ENCODE measurements around the gene HEMK1. TPM values are rescaled to one million over a fixed set of nuclear protein-coding genes. Genes with fewer than 3 reads are reported as not detected.

HEMK1 gene
- total and polyA plus RNA-seq, 4 donors = 3.7 to 9.5 (median 8.9) TPM

DNA sequence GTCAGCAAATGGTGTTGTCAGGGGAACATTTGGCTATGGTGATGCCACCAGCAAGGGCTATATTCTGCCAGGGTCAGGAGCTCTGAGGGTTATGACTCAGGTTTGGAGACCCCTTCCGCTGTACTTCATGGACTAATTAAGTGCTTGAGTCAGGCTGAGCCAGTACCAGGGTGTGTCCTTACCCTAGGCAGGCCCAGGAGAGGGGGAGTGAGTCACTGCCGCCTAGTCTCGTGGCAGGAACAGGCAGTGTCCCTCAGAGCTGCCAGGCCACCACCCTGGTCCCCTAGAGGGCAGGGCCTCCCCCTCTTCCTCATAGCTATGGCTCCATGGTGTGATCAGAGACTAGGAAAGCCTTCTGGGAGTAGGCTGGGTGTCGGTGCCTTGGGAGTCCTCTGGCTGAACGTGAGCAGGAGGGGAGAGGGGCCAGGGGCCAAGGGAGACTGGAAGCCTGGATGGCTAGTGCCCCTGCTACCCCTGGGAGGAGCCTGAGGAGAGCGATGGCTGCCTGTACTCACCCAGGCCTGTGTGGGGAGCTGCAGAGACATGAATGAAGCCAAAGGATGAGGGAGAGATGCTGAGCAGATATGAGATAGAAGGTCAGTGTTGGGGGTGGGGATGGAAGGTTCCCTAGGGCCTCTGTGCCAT lies 58.2 kb downstream of the HEMK1 start (continued):
- no peak for TF ChIP-seq HNF4G (IDR thresholded peaks at IDR 0.05)
- no peak for TF ChIP-seq ZBTB33 (IDR thresholded peaks at IDR 0.05)
- TF ChIP-seq, protein P1, sequence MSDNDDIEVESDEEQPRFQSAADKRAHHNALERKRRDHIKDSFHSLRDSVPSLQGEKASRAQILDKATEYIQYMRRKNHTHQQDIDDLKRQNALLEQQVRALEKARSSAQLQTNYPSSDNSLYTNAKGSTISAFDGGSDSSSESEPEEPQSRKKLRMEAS (IDR thresholded peaks at IDR 0.05) = no peak

DNA sequence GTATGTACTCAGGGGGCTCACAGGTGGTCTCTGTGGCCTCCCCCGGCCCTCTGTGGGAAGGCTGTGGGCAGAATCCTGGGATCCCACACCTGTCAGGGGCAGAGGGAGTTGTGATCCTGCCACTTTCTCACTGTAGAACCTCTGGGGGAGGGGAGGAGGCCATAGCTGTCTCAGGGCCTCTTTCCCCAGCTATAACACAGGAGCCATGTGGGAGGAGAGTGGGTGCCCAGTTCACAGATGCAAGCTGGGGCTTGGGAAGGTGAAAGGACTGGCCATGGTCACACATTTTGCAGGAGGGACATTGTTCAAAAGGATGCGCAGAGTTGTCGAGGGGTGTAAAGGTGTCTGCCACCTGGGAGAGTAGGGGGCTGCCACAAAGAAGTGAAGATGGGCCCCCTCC lies 59.3 kb downstream of the HEMK1 start:
- no peaks in the 10 kb centered on the region for H3K27me3 ChIP-seq (ENCODE audit: control insufficient read depth in 4 of 4, insufficient read depth in 4 of 4, low read length in 3 of 4)
- H3K27ac ChIP-seq (ENCODE audit: low read depth in 1 of 2, low read length in 2 of 2) = no peak overlapping the region
- no peak overlapping the region for H3K9ac ChIP-seq (ENCODE audit: low read depth in 1 of 2, low read length in 2 of 2)
- H3K4me3 ChIP-seq (ENCODE audit: low read depth in 1 of 3, low read length in 3 of 3) = no peak overlapping the region
- peaks cover 0 to 4% (median 0%) of the 10 kb centered on the region in 4 donors for H3K4me1 ChIP-seq (ENCODE audit: control insufficient read depth in 4 of 4, insufficient read depth in 4 of 4, low read length in 3 of 4)
- WGBS = 95% methylated on average over 3 of the region's 3 CpGs
- peaks cover 0 to 3% (median 1%) of the 10 kb centered on the region in 4 donors for H3K36me3 ChIP-seq (ENCODE audit: control insufficient read depth in 4 of 4, insufficient read depth in 3 of 4, low read depth in 1 of 4, low read length in 3 of 4)
- TF ChIP-seq TAF1 (conservative IDR thresholded peaks at IDR 0.05) (no peak), RXRA (IDR thresholded peaks at IDR 0.05) (no peak), FOXA2 (IDR thresholded peaks at IDR 0.05) (no peak), FOXA1 (IDR thresholded peaks at IDR 0.05) (no peak), RAD21 (IDR thresholded peaks at IDR 0.05) (no peak), REST (IDR thresholded peaks at IDR 0.05) (no peak), ZBTB33 (IDR thresholded peaks at IDR 0.05) (no peak)
- DNase-seq (ENCODE audit: low spot score) = no peak
- H3K9me3 ChIP-seq (ENCODE audit: control insufficient read depth in 4 of 4, low read length in 3 of 4) = no peaks in the 10 kb centered on the region

DNA sequence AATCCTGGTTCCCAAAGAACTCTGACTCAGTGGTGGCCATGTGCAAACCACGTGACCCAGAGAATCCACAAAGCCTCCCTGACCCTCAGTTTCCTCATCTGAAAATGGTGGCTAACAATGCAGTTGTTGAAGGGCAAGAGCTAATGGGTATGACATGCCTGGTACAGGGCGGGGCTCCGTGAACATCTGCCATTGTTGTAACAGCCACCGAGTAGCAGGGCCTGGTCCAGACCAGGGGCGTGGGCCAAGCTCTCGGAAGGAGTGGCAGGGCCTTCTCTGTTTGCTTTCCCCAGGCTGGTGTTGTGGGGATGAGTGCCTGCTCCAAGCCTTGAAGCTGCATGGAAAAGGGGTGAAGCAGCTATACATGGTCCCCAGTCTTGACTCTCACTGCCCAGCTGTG lies 61.1 kb downstream of the HEMK1 start:
- no peak overlapping the region for H3K9ac ChIP-seq (ENCODE audit: low read depth in 1 of 2, low read length in 2 of 2)
- no peaks in the 10 kb centered on the region for H3K9me3 ChIP-seq (ENCODE audit: control insufficient read depth in 4 of 4, low read length in 3 of 4)
- WGBS = 87% methylated on average over 6 of the region's 6 CpGs
- DNase-seq (ENCODE audit: low spot score) = no peak
- H3K27me3 ChIP-seq (ENCODE audit: control insufficient read depth in 4 of 4, insufficient read depth in 4 of 4, low read length in 3 of 4) = no peaks in the 10 kb centered on the region
- H3K4me1 ChIP-seq (ENCODE audit: control insufficient read depth in 4 of 4, insufficient read depth in 4 of 4, low read length in 3 of 4) = no peaks in the 10 kb centered on the region
- peaks cover 0 to 3% (median 0%) of the 10 kb centered on the region in 4 donors for H3K36me3 ChIP-seq (ENCODE audit: control insufficient read depth in 4 of 4, insufficient read depth in 3 of 4, low read depth in 1 of 4, low read length in 3 of 4)
- TF ChIP-seq REST (IDR thresholded peaks at IDR 0.05) (no peak), HNF4G (IDR thresholded peaks at IDR 0.05) (no peak), GABPA (IDR thresholded peaks at IDR 0.05 in 1 of 2, conservative IDR thresholded peaks at IDR 0.05 in 1 of 2) (no peak), FOXA1 (IDR thresholded peaks at IDR 0.05) (no peak), HNF4A (conservative IDR thresholded peaks at IDR 0.05) (no peak), NR2F2 (IDR thresholded peaks at IDR 0.05) (no peak), CTCF (IDR thresholded peaks at IDR 0.05; ENCODE audit: low read depth, low read length, missing input control) (no peak), TAF1 (conservative IDR thresholded peaks at IDR 0.05) (no peak), SP1 (IDR thresholded peaks at IDR 0.05) (no peak), JUND (IDR thresholded peaks at IDR 0.05) (no peak)
- H3K4me3 ChIP-seq (ENCODE audit: low read depth in 1 of 3, low read length in 3 of 3) = no peak overlapping the region
- H3K27ac ChIP-seq (ENCODE audit: low read depth in 1 of 2, low read length in 2 of 2) = no peak overlapping the region

All from liver (tissue), 9 donors.